Fibroblast of pulmonary artery (primary cell): ENCODE measurements around the gene ATP2B2.

Experiments used
- DNase-seq: peaks from one replicate; pipeline ENCODE4 v3.0.0-alpha.2; 2010; ENCODE audit warnings: low read depth
- H3K4me3 ChIP-seq: replicated peaks from 2 replicates; pipeline ENCODE4 v1.5.1; 2011; ENCODE audit warnings: low read depth, mild to moderate bottlenecking, control low read depth, low read length, moderate library complexity
- CTCF ChIP-seq: IDR thresholded peaks from 2 replicates; pipeline ENCODE4 v1.5.1; 2011; ENCODE audit warnings: mild to moderate bottlenecking, control low read depth, low read length, inconsistent platforms; ENCODE audit errors: missing control alignments

ATP2B2 gene

GRCh38 chr3:10473581-10474274, 31.7 kb downstream of the ATP2B2 start:
- no peak overlapping the region for H3K4me3 ChIP-seq
- no peak for TF ChIP-seq CTCF
- DNase-seq: no peak

- TF ChIP-seq CTCF: no peak
- no peak for DNase-seq
- no peak overlapping the region for H3K4me3 ChIP-seq
These were observed 32.4 kb downstream of the ATP2B2 start for GRCh38 chr3:10472877-10473440.

- peak; percentile 11 for DNase-seq
These were observed 34.2 kb downstream of the ATP2B2 start for GRCh38 chr3:10471054-10471688.

GRCh38 chr3:10470120-10471053, 35.0 kb downstream of the ATP2B2 start:
- TF ChIP-seq CTCF: no peak

More at GRCh38 chr3:10471054-10471688, 34.2 kb downstream of the ATP2B2 start:
- no peak for TF ChIP-seq CTCF
- H3K4me3 ChIP-seq: no peak overlapping the region

GRCh38 chr3:10469441-10470119, 35.8 kb downstream of the ATP2B2 start:
- no peak for TF ChIP-seq CTCF
- H3K4me3 ChIP-seq: no peak overlapping the region
- DNase-seq: no peak

More at GRCh38 chr3:10470120-10471053, 35.0 kb downstream of the ATP2B2 start:
- no peak for DNase-seq
- H3K4me3 ChIP-seq: no peak overlapping the region

GRCh38 chr3:10468613-10469354, 36.6 kb downstream of the ATP2B2 start:
- H3K4me3 ChIP-seq: no peak overlapping the region
- TF ChIP-seq CTCF: no peak
- no peak for DNase-seq
